ENCODE results near the gene BYSL. TPM values are rescaled to one million over a fixed set of nuclear protein-coding genes. Genes with fewer than 3 reads are reported as not detected.
A peak's percentile ranks its signal among the peaks of the same experiment; 100 is the strongest.

BYSL gene
- polyA plus RNA-seq, 1 donor from 2014 or later: 19.8 TPM

DNA sequence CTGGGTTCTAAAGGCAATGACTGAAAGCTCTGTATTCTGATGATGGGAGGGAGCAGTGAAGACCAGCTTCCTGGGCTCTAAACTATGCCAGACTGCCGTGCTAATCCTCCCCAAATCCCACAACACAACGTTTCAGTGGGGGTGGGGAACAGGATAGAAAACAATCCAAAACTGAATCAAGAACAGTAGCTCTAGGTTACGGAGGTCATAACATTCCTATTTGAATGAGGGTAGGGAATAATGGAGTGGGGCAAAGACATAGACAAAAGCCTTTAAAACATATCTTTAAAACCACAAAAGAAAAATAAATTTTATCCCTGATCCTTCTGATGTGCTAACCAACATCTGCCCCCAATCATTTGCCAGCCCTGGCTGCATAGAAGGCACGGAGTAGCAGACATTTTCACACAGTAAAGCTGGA is 34.0 kb upstream of the BYSL start:
- H3K4me3 ChIP-seq (ENCODE audit: low read length): peak overlapping the region; percentile 16
- no peaks in the 10 kb centered on the region for H3K9me2 ChIP-seq (ENCODE audit: insufficient read depth, low read length)
- H3K9ac ChIP-seq (ENCODE audit: low read length): no peak overlapping the region
- H3K4me2 ChIP-seq (ENCODE audit: low read length): no peak overlapping the region
- no peaks in the 10 kb centered on the region for H3K27me3 ChIP-seq (ENCODE audit: insufficient read depth, low read depth, low read length)
- H3K36me3 ChIP-seq (ENCODE audit: insufficient read depth, low read length): peaks cover 6% of the 10 kb centered on the region
- no peak overlapping the region for H3K27ac ChIP-seq (ENCODE audit: low read length)
- no peak for TF ChIP-seq MXI1 (conservative IDR thresholded peaks at IDR 0.05; ENCODE audit: poor library complexity, severe bottlenecking)
- TF ChIP-seq EZH2 (IDR thresholded peaks at IDR 0.05; ENCODE audit: borderline replicate concordance, insufficient read depth, low read length, poor library complexity, severe bottlenecking): no peak
- TF ChIP-seq POLR2AphosphoS5 (IDR thresholded peaks at IDR 0.05): no peak
- TF ChIP-seq RAD21 (conservative IDR thresholded peaks at IDR 0.05): no peak
- no peak for TF ChIP-seq TAF1 (IDR thresholded peaks at IDR 0.05; ENCODE audit: low read depth)
- no peak for TF ChIP-seq SMC3 (conservative IDR thresholded peaks at IDR 0.05; ENCODE audit: poor library complexity)
- TF ChIP-seq CTCF (IDR thresholded peaks at IDR 0.05; ENCODE audit: poor library complexity, severe bottlenecking): no peak
- no peak for TF ChIP-seq REST (IDR thresholded peaks at IDR 0.05; ENCODE audit: borderline replicate concordance)
- no peak for TF ChIP-seq EP300 (conservative IDR thresholded peaks at IDR 0.05; ENCODE audit: poor library complexity, severe bottlenecking)
- peaks cover 61% of the 10 kb centered on the region for H3K79me2 ChIP-seq (replicated peaks; ENCODE audit: insufficient read depth, low read length)
- no peaks in the 10 kb centered on the region for H4K20me1 ChIP-seq (ENCODE audit: insufficient read depth)
- no peaks in the 10 kb centered on the region for H3K9me3 ChIP-seq (ENCODE audit: low read length)
- no peaks in the 10 kb centered on the region for H3F3A ChIP-seq (ENCODE audit: insufficient read depth, low read length, poor library complexity, severe bottlenecking)
- no peak overlapping the region for H2AFZ ChIP-seq (ENCODE audit: low read depth, low read length)

DNA sequence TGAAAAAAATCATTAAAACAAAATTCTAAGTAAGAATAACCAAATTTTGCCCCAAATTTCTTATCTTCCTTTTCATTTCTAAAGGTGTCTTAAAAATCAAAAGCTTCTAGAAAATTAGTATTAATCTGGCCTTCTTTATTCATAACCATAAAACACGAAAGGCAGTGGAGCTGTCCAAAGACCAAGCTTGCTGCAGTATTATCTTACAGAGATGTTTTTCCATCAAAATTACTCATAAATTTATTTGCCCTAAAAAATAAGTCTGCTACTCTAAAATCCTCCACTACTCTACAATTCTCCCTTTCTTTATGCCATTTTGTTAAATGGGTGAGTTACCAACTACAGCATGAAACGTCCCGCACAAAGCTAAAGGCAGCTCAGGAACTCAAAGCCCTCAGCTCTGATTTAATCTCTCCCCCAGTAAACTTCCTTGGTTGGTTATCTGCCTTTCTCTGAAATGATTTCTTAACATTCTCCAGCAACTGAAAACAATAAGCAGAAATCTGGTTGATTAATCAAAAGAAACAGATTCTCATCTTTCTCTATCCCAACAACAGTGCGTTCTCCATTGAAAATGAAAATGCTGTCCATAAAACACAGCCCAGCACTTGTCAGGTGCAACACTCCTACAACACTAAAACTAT is 28.3 kb upstream of the BYSL start:
- peak overlapping the region; percentile 86 for H3K9ac ChIP-seq (ENCODE audit: low read length)
- no peak for TF ChIP-seq CTCF (IDR thresholded peaks at IDR 0.05; ENCODE audit: poor library complexity, severe bottlenecking)
- no peak for TF ChIP-seq SMC3 (conservative IDR thresholded peaks at IDR 0.05; ENCODE audit: poor library complexity)
- TF ChIP-seq EZH2 (IDR thresholded peaks at IDR 0.05; ENCODE audit: borderline replicate concordance, insufficient read depth, low read length, poor library complexity, severe bottlenecking): no peak
- no peak for TF ChIP-seq EP300 (conservative IDR thresholded peaks at IDR 0.05; ENCODE audit: poor library complexity, severe bottlenecking)
- TF ChIP-seq TAF1 (IDR thresholded peaks at IDR 0.05; ENCODE audit: low read depth): no peak
- no peak for TF ChIP-seq RAD21 (conservative IDR thresholded peaks at IDR 0.05)
- TF ChIP-seq REST (IDR thresholded peaks at IDR 0.05; ENCODE audit: borderline replicate concordance): no peak
- TF ChIP-seq POLR2AphosphoS5 (IDR thresholded peaks at IDR 0.05): no peak
- no peak for TF ChIP-seq MXI1 (conservative IDR thresholded peaks at IDR 0.05; ENCODE audit: poor library complexity, severe bottlenecking)
- peaks cover 42% of the 10 kb centered on the region for H3K79me2 ChIP-seq (replicated peaks; ENCODE audit: insufficient read depth, low read length)
- no peaks in the 10 kb centered on the region for H4K20me1 ChIP-seq (ENCODE audit: insufficient read depth)
- peak overlapping the region; percentile 69 for H3K4me2 ChIP-seq (ENCODE audit: low read length)
- peak overlapping the region; percentile 81 for H3K4me3 ChIP-seq (ENCODE audit: low read length)
- H3F3A ChIP-seq (ENCODE audit: insufficient read depth, low read length, poor library complexity, severe bottlenecking): peaks cover 6% of the 10 kb centered on the region
- H3K9me2 ChIP-seq (ENCODE audit: insufficient read depth, low read length): no peaks in the 10 kb centered on the region
- no peaks in the 10 kb centered on the region for H3K9me3 ChIP-seq (ENCODE audit: low read length)
- H3K27me3 ChIP-seq (ENCODE audit: insufficient read depth, low read depth, low read length): no peaks in the 10 kb centered on the region
- peak overlapping the region; percentile 94 for H3K27ac ChIP-seq (ENCODE audit: low read length)
- H3K36me3 ChIP-seq (ENCODE audit: insufficient read depth, low read length): no peaks in the 10 kb centered on the region
- no peak overlapping the region for H2AFZ ChIP-seq (ENCODE audit: low read depth, low read length)
